ENCODE data around the gene MAGEA9.
"Not testable (repeated sequence)": the region's sequence is repeated elsewhere in the genome, so short reads cannot be mapped to it uniquely, and the experiment has no call there.

Gene MAGEA9

GRCh38 chrX:149781727-149782126 is at the start of gene MAGEA9:
TSS of gene MAGEA9 (plus strand) at chrX:149781930. CDS start at chrX:149786211, 4,281 bp downstream.
- not testable (repeated sequence) for FAIRE-seq

GRCh38 chrX:149742269-149742668 is 39.5 kb upstream of the MAGEA9 start:
- not testable (repeated sequence) for DNase-seq (ENCODE audit: low spot score); FAIRE-seq

More at GRCh38 chrX:149781727-149782126, at the start of gene MAGEA9:
- not testable (repeated sequence) for DNase-seq (ENCODE audit: low spot score)

- DNase-seq (ENCODE audit: low spot score), result not testable (repeated sequence)
These were observed 35.2 kb upstream of the MAGEA9 start for GRCh38 chrX:149746390-149747007.

GRCh38 chrX:149757206-149758067 is 24.3 kb upstream of the MAGEA9 start:
- FAIRE-seq (no peak), DNase-seq (ENCODE audit: low spot score) (no peak)

More at GRCh38 chrX:149746390-149747007, 35.2 kb upstream of the MAGEA9 start:
- not testable (repeated sequence) for FAIRE-seq

GRCh38 chrX:149758068-149758714 is 23.5 kb upstream of the MAGEA9 start:
- FAIRE-seq, result no peak

GRCh38 chrX:149758715-149759078 is 23.0 kb upstream of the MAGEA9 start:
- not testable (repeated sequence) for FAIRE-seq; DNase-seq (ENCODE audit: low spot score)

More at GRCh38 chrX:149758068-149758714, 23.5 kb upstream of the MAGEA9 start:
- no peak for DNase-seq (ENCODE audit: low spot score)

- DNase-seq (ENCODE audit: low spot score) (no peak), FAIRE-seq (no peak)
These were observed 21.9 kb upstream of the MAGEA9 start for GRCh38 chrX:149759824-149760223.

GRCh38 chrX:149760965-149761364 is 20.8 kb upstream of the MAGEA9 start:
- DNase-seq (ENCODE audit: low spot score) (no peak), FAIRE-seq (no peak)

GRCh38 chrX:149761858-149762674 is 19.7 kb upstream of the MAGEA9 start:
- FAIRE-seq; DNase-seq (ENCODE audit: low spot score): not testable (repeated sequence)

GRCh38 chrX:149762696-149763614 is 18.8 kb upstream of the MAGEA9 start:
- no peak for DNase-seq (ENCODE audit: low spot score)
- FAIRE-seq, result no peak

GRCh38 chrX:149770344-149770743 is 11.4 kb upstream of the MAGEA9 start:
- DNase-seq (ENCODE audit: low spot score); FAIRE-seq: not testable (repeated sequence)

- not testable (repeated sequence) for FAIRE-seq
These were observed 8.7 kb upstream of the MAGEA9 start for GRCh38 chrX:149773026-149773425.

GRCh38 chrX:149773768-149774167 is 8.0 kb upstream of the MAGEA9 start, which contains the start of gene HSFX1:
TSS of gene HSFX1 (plus strand) at chrX:149774068. CDS start at chrX:149774682, 614 bp downstream.
- not testable (repeated sequence) for DNase-seq (ENCODE audit: low spot score); FAIRE-seq

More at GRCh38 chrX:149773026-149773425, 8.7 kb upstream of the MAGEA9 start:
- not testable (repeated sequence) for DNase-seq (ENCODE audit: low spot score)

GRCh38 chrX:149777999-149778398 is 3.7 kb upstream of the MAGEA9 start:
- DNase-seq (ENCODE audit: low spot score), result not testable (repeated sequence)

GRCh38 chrX:149795531-149795930 is 13.8 kb downstream of the MAGEA9 start:
- not testable (repeated sequence) for DNase-seq (ENCODE audit: low spot score)

More at GRCh38 chrX:149777999-149778398, 3.7 kb upstream of the MAGEA9 start:
- FAIRE-seq, result not testable (repeated sequence)

GRCh38 chrX:149799095-149799714 is 17.5 kb downstream of the MAGEA9 start:
- DNase-seq (ENCODE audit: low spot score) (no peak), FAIRE-seq (no peak)

More at GRCh38 chrX:149795531-149795930, 13.8 kb downstream of the MAGEA9 start:
- FAIRE-seq, result not testable (repeated sequence)

GRCh38 chrX:149799938-149800337 is 18.2 kb downstream of the MAGEA9 start:
- FAIRE-seq (no peak), DNase-seq (ENCODE audit: low spot score) (no peak)

GRCh38 chrX:149803458-149804062 is 21.8 kb downstream of the MAGEA9 start:
- no peak for FAIRE-seq
- DNase-seq (ENCODE audit: low spot score), result no peak

All from RCC 7860 (cell line).